ENCODE data around the gene ARAP1.

GRCh38 chr11:72741849-72742512 lies 10.2 kb downstream of the ARAP1 start:
- TF ChIP-seq EZH2phosphoT487 (IDR thresholded peaks at IDR 0.05; ENCODE audit: borderline replicate concordance, low read length) (no peak), EZH2 (IDR thresholded peaks at IDR 0.05; ENCODE audit: low read length, unreplicated experiment) (no peak)
- TF ChIP-seq, protein P1, sequence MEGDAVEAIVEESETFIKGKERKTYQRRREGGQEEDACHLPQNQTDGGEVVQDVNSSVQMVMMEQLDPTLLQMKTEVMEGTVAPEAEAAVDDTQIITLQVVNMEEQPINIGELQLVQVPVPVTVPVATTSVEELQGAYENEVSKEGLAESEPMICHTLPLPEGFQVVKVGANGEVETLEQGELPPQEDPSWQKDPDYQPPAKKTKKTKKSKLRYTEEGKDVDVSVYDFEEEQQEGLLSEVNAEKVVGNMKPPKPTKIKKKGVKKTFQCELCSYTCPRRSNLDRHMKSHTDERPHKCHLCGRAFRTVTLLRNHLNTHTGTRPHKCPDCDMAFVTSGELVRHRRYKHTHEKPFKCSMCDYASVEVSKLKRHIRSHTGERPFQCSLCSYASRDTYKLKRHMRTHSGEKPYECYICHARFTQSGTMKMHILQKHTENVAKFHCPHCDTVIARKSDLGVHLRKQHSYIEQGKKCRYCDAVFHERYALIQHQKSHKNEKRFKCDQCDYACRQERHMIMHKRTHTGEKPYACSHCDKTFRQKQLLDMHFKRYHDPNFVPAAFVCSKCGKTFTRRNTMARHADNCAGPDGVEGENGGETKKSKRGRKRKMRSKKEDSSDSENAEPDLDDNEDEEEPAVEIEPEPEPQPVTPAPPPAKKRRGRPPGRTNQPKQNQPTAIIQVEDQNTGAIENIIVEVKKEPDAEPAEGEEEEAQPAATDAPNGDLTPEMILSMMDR (conservative IDR thresholded peaks at IDR 0.05; ENCODE audit: low read depth, low read length), result no peak

Measured in PC-3 (cell line).